H1 (cell line): ENCODE results near the gene LIPI. TPM values are rescaled to one million over a fixed set of nuclear protein-coding genes. Genes with fewer than 3 reads are reported as not detected.

Source experiments
- CTCF ChIA-PET: fragments of 300-600 bp; sonication (Branson Sonifier 250); formaldehyde crosslinking; loops from one replicate; lab custom pipeline; 2021; ENCODE audit not compliant: partially characterized antibody; lab: Charles Lee
- POLR2A ChIA-PET: fragments of 300-600 bp; sonication (Branson Sonifier 250); formaldehyde crosslinking; loops from one replicate; lab custom pipeline; 2021; ENCODE audit warnings: inconsistent platforms; ENCODE audit not compliant: partially characterized antibody; lab: Charles Lee
- DNase-seq, 2 experiments: peaks; one replicate each; pipeline versions ENCODE4 v3.0.0 to v3.0.0-alpha.2; 2010 to 2022; ENCODE audit warnings: low spot score in 2 of 2, low read depth in 1 of 2, mixed read lengths in 1 of 2
- FAIRE-seq: peaks from 2 replicates; lab custom pipeline; 2011; peaks lifted over from hg19 to GRCh38; lab: Jason Lieb, UNC
- H2AFZ ChIP-seq: 2 replicates; pipeline ENCODE4 v1.8.1; 2012; ENCODE audit warnings: low read length, inconsistent platforms
- H2AK5ac ChIP-seq: 2 replicates; pipeline ENCODE4 v1.6.1; 2013; ENCODE audit warnings: low read depth, low read length
- H2BK120ac ChIP-seq: replicated peaks from 2 replicates; pipeline ENCODE3; 2013; ENCODE audit warnings: low read depth, low read length, inconsistent platforms
- H2BK12ac ChIP-seq: 2 replicates; pipeline ENCODE4 v1.6.1; 2013; ENCODE audit warnings: low read depth, low read length
- H2BK15ac ChIP-seq: 2 replicates; pipeline ENCODE4 v1.6.1; 2013; ENCODE audit warnings: low read length
- H2BK20ac ChIP-seq: 2 replicates; pipeline ENCODE4 v1.6.1; 2013; ENCODE audit warnings: low read length
- H2BK5ac ChIP-seq: 2 replicates; pipeline ENCODE4 v1.6.1; 2013; ENCODE audit warnings: low read depth, low read length
- H3K14ac ChIP-seq: 2 replicates; pipeline ENCODE4 v1.6.1; 2013; ENCODE audit warnings: inconsistent platforms; ENCODE audit not compliant: insufficient read length
- H3K18ac ChIP-seq: 2 replicates; pipeline ENCODE4 v1.6.1; 2013; ENCODE audit warnings: low read length; ENCODE audit errors: extremely low read depth
- H3K23ac ChIP-seq: 2 replicates; pipeline ENCODE4 v1.6.1; 2013; ENCODE audit warnings: inconsistent platforms; ENCODE audit not compliant: insufficient read length
- H3K23me2 ChIP-seq: 2 replicates; pipeline ENCODE4 v1.6.1; 2013; ENCODE audit warnings: low read depth, low read length
- H3K27ac ChIP-seq: 2 replicates; pipeline ENCODE4 v1.6.1; 2011; ENCODE audit warnings: low read depth, low read length, inconsistent platforms
- H3K27me3 ChIP-seq, 4 experiments: replicated peaks in 1 of 4; 1 replicate in 1 of 4; 2 replicates in 3 of 4; pipeline versions ENCODE4 v1.6.1 to v1.8.1; 2011 to 2013; ENCODE audit warnings: low read length in 3 of 4, mild to moderate bottlenecking in 3 of 4, inconsistent platforms in 2 of 4, mixed read lengths in 2 of 4, moderate library complexity in 1 of 4; ENCODE audit not compliant: control insufficient read depth in 3 of 4, insufficient read depth in 3 of 4; ENCODE audit errors: extremely low read depth in 1 of 4
- H3K36me3 ChIP-seq, 4 experiments: 2 replicates each; pipeline versions ENCODE4 v1.6.1 to v1.8.1; 2011 to 2013; ENCODE audit warnings: mild to moderate bottlenecking in 4 of 4, low read length in 3 of 4, moderate library complexity in 2 of 4, control low read depth in 1 of 4, inconsistent platforms in 1 of 4; ENCODE audit not compliant: insufficient read depth in 4 of 4, control insufficient read depth in 2 of 4
- H3K4ac ChIP-seq: replicated peaks from 2 replicates; pipeline ENCODE3; 2013; ENCODE audit warnings: low read length, low read depth, mixed read lengths, inconsistent platforms; ENCODE audit not compliant: insufficient read length
- H3K4me1 ChIP-seq, 4 experiments: replicated peaks in 1 of 4; 1 replicate in 1 of 4; 2 replicates in 3 of 4; pipeline versions ENCODE4 v1.6.1 to v1.8.1; 2011 to 2013; ENCODE audit warnings: low read length in 3 of 4, inconsistent platforms in 2 of 4, mixed read lengths in 1 of 4; ENCODE audit not compliant: insufficient read depth in 4 of 4, control insufficient read depth in 3 of 4
- H3K4me2 ChIP-seq, 2 experiments: 2 replicates each; pipeline versions ENCODE4 v1.6.1 to v1.8.1; 2011 to 2013; ENCODE audit warnings: low read depth in 2 of 2, low read length in 2 of 2, control low read depth in 1 of 2, inconsistent platforms in 1 of 2, mild to moderate bottlenecking in 1 of 2; ENCODE audit not compliant: insufficient read depth in 1 of 2
- H3K4me3 ChIP-seq, 4 experiments: fragments of 200-600, 300-600 bp in 1 of 4; sonication (generic), shearing (Covaris generic), sonication (Bioruptor Twin) in 1 of 4; 2 replicates each; pipeline versions ENCODE4 v1.5.1 to v1.8.1; 2011 to 2016; ENCODE audit warnings: low read length in 4 of 4, low read depth in 3 of 4, control low read depth in 2 of 4, inconsistent platforms in 2 of 4, mild to moderate bottlenecking in 2 of 4, mixed read lengths in 1 of 4, moderate library complexity in 1 of 4; ENCODE audit not compliant: insufficient read depth in 2 of 4; ENCODE audit errors: extremely low read depth in 1 of 4
- H3K56ac ChIP-seq: replicated peaks from 2 replicates; pipeline ENCODE3; 2013; ENCODE audit warnings: low read depth, mild to moderate bottlenecking, mixed read lengths, low read length, inconsistent platforms; ENCODE audit not compliant: insufficient read length
- H3K79me1 ChIP-seq: 2 replicates; pipeline ENCODE4 v1.6.1; 2013; ENCODE audit warnings: low read depth, low read length, control low read depth
- H3K79me2 ChIP-seq, 2 experiments: 2 replicates each; pipeline versions ENCODE4 v1.6.1 to v1.8.1; 2012 to 2013; ENCODE audit warnings: low read length in 2 of 2, mild to moderate bottlenecking in 2 of 2, inconsistent platforms in 1 of 2; ENCODE audit not compliant: insufficient read depth in 2 of 2, control insufficient read depth in 1 of 2
- H3K9ac ChIP-seq, 4 experiments: replicated peaks in 1 of 4; 1 replicate in 1 of 4; 2 replicates in 3 of 4; pipeline versions ENCODE4 v1.6.1 to v1.8.1; 2011 to 2013; ENCODE audit warnings: low read depth in 3 of 4, low read length in 3 of 4, control low read depth in 2 of 4, mild to moderate bottlenecking in 2 of 4, moderate library complexity in 2 of 4, inconsistent platforms in 1 of 4; ENCODE audit errors: extremely low read depth in 1 of 4
- H3K9me3 ChIP-seq, 2 experiments: 2 replicates each; pipeline versions ENCODE4 v1.6.1 to v1.8.1; 2012 to 2013; ENCODE audit warnings: mild to moderate bottlenecking in 2 of 2, moderate library complexity in 2 of 2, control low read depth in 1 of 2, inconsistent platforms in 1 of 2, low read depth in 1 of 2, low read length in 1 of 2, mixed read lengths in 1 of 2; ENCODE audit not compliant: insufficient read depth in 2 of 2
- H4K20me1 ChIP-seq, 2 experiments: replicated peaks in 1 of 2; 2 replicates each; pipeline versions ENCODE3 to v1.8.1; 2011 to 2013; ENCODE audit warnings: inconsistent platforms in 2 of 2, low read length in 2 of 2, mild to moderate bottlenecking in 1 of 2; ENCODE audit not compliant: insufficient read depth in 2 of 2, control insufficient read depth in 1 of 2
- H4K5ac ChIP-seq: 2 replicates; pipeline ENCODE4 v1.6.1; 2013; ENCODE audit warnings: low read length, low read depth, mixed read lengths, inconsistent platforms; ENCODE audit not compliant: insufficient read length
- H4K8ac ChIP-seq: 2 replicates; pipeline ENCODE4 v1.8.0; 2013; ENCODE audit warnings: mild to moderate bottlenecking, moderate library complexity, low read length, inconsistent platforms; ENCODE audit not compliant: insufficient read depth; ENCODE audit errors: extremely low read depth
- H4K91ac ChIP-seq: replicated peaks from 2 replicates; pipeline ENCODE3; 2013; ENCODE audit warnings: low read length, mixed read lengths, inconsistent platforms; ENCODE audit not compliant: insufficient read length
- BACH1 ChIP-seq: IDR thresholded peaks from 2 replicates; pipeline ENCODE4 v1.6.1; 2012; ENCODE audit warnings: low read length, improper control_type of control experiment
- BRCA1 ChIP-seq: IDR thresholded peaks from 2 replicates; pipeline ENCODE4 v1.6.1; 2012; ENCODE audit warnings: low read depth, low read length, improper control_type of control experiment
- HDAC2 ChIP-seq, 2 experiments: fragments of 300-600 bp in 1 of 2; sonication (generic) in 1 of 2; IDR thresholded peaks; 2 replicates each; pipeline ENCODE4 v1.6.1; 2011 to 2012; ENCODE audit warnings: low read depth in 2 of 2, low read length in 2 of 2, mild to moderate bottlenecking in 2 of 2, moderate library complexity in 2 of 2, borderline replicate concordance in 1 of 2, inconsistent platforms in 1 of 2
- KDM4A ChIP-seq: IDR thresholded peaks from one replicate; pipeline ENCODE4 v1.7.1; 2012; ENCODE audit warnings: low read depth, mild to moderate bottlenecking, moderate library complexity, low read length, inconsistent platforms; ENCODE audit not compliant: severe bottlenecking
- POLR2AphosphoS5 ChIP-seq: IDR thresholded peaks from 2 replicates; pipeline ENCODE4 v1.6.1; 2011; ENCODE audit warnings: low read depth, low read length
- SP2 ChIP-seq: IDR thresholded peaks from 2 replicates; pipeline ENCODE4 v1.6.1; 2012; ENCODE audit warnings: mild to moderate bottlenecking, low read length, inconsistent platforms
- SP4 ChIP-seq: IDR thresholded peaks from 2 replicates; pipeline ENCODE4 v1.6.1; 2012; ENCODE audit warnings: low read length, inconsistent platforms
- TBP ChIP-seq: IDR thresholded peaks from 2 replicates; pipeline ENCODE4 v1.6.1; 2011; ENCODE audit warnings: low read depth, low read length, improper control_type of control experiment
- WGBS, 2 experiments: shearing (Covaris generic) in 1 of 2; methylation state at CpG; one replicate each; pipeline versions ENCODE4 v1.1.6 to v1.1.7; 2013 to 2015; ENCODE audit warnings: low lambda C conversion rate in 2 of 2, mixed read lengths in 2 of 2, inconsistent platforms in 1 of 2, low coverage in 1 of 2, missing lambda C conversion rate in 1 of 2; ENCODE audit not compliant: insufficient replicate concordance in 2 of 2, insufficient coverage in 1 of 2, insufficient read length in 1 of 2; ENCODE audit errors: extremely low coverage in 1 of 2, missing lambda C conversion rate in 1 of 2; 5-methylcytosine and 5-hydroxymethylcytosine counted together
- polyA plus RNA-seq, 7 experiments: library from polyadenylated mRNA; depleted of rRNA in 3 of 7; stranded (reverse) in 5 of 7; unstranded in 2 of 7; fragments of >200 nt in 5 of 7; fragments of 200-250 nt in 2 of 7; gene quantifications; 1 replicate in 5 of 7; 2 replicates in 1 of 7; 4 replicates in 1 of 7; pipeline versions ENCODE4 v1.2.1 to v1.2.3, GENCODE V29; 2011 to 2013; ENCODE audit warnings: missing spikeins in 2 of 7, mixed read lengths in 2 of 7
- total RNA-seq: library from RNA; stranded (reverse); fragmentation: NEBNext Ultra II Directional; extraction: Animal tissue kit (Norgen Biotek cat#: 25700); gene quantifications from 2 replicates; pipeline ENCODE4 v1.2.1, GENCODE V29; 2021
- TF ChIP-seq, protein P1 (sequence below), 3 experiments: IDR thresholded peaks; 1 replicate in 2 of 3; 2 replicates in 1 of 3; pipeline versions ENCODE4 v1.5.1 to v1.6.1; 2011; ENCODE audit warnings: low read length in 3 of 3, mild to moderate bottlenecking in 3 of 3, inconsistent platforms in 2 of 3, low read depth in 1 of 3, moderate library complexity in 1 of 3; ENCODE audit not compliant: insufficient read depth in 1 of 3; ENCODE audit errors: control extremely low read depth in 1 of 3
- TF ChIP-seq, protein P2 (sequence below): IDR thresholded peaks from 2 replicates; pipeline ENCODE4 v1.6.1; 2012; ENCODE audit warnings: inconsistent platforms

LIPI gene
- total and polyA plus RNA-seq, 2 of the 8 experiments (the other 6 are each of a cell fraction or from before 2014, with no cell fraction given): not detected

DNA sequence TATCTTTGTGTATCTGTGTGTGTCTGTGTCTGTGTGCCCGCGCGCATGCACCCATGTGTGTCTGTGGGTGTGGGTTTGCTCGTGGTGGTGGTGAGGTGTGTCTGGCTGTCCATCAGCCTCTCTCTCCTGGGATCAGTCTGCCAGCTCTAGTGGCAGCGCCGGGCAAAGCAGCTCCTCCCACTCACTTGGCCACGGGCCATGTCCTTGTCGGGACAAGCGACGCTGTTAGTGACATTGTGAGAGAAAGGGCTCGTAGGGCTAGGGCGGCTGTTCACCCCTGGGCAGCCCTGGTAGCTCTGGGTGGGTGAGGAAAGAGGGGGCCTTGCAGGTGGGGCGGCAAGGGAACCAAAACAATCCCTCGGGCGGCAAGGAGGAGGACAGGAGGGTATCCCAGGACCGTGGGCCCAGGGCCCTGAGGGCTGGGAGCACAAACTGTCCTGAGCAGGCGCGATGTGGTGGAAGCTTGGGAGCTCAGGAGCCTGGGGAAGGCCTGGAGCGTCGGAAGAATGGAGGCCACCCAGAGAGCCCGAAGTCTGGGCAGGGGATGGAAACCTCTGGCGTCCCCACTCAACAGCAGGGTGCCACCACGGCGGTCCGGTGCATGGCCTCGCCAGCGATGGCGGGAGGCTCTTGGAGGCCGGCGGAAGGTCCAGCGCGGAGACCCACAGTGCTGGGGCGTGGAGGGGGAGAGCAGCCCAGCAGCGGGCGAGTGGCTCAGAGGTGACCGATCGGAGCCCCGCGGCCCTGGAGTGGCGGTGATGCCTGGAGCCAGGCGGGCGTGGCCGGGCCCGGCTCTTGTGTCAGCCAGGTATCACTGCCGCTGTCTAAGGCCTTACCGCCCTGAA, 140.5 kb downstream of the LIPI start:
- ChIA-PET CTCF (interaction anchor here (1.1 to 1.5 kb wide), 3 partner anchors 10 to 50 kb away, joined by 3 to 9 read pairs (median 5); no protein-coding TSS in a partner anchor), POLR2A (no interaction called here)
- no peak overlapping the region for H2BK120ac ChIP-seq
- H2BK20ac ChIP-seq: no peak overlapping the region
- H3K4me3 ChIP-seq: no peak overlapping the region
- no peak overlapping the region for H4K5ac ChIP-seq
- H3K4me2 ChIP-seq: no peak overlapping the region
- no peak overlapping the region for H4K91ac ChIP-seq
- DNase-seq (peak in 1 of 2 experiments; percentile 44), FAIRE-seq (no peak)
- no peak overlapping the region for H3K14ac ChIP-seq
- H2AK5ac ChIP-seq: no peak overlapping the region
- 0 out of 2 replicates have a peak, but pooled peaks cover 2% of the 10 kb centered on the region for H3K79me1 ChIP-seq
- no peak overlapping the region for H2BK5ac ChIP-seq
- H3K9ac ChIP-seq: no peak overlapping the region
- H2BK15ac ChIP-seq: no peak overlapping the region
- no peak overlapping the region for H3K23ac ChIP-seq
- H3K79me2 ChIP-seq: no peaks in the 10 kb centered on the region
- no peak overlapping the region for H3K27ac ChIP-seq
- no peak overlapping the region for H2BK12ac ChIP-seq
- H3K36me3 ChIP-seq: no peaks in the 10 kb centered on the region
- H3K4ac ChIP-seq: no peak overlapping the region
- no peaks in the 10 kb centered on the region for H3K4me1 ChIP-seq
- no peaks in the 10 kb centered on the region for H3K23me2 ChIP-seq
- H3K27me3 ChIP-seq: no peaks in the 10 kb centered on the region
- no peak overlapping the region for H2AFZ ChIP-seq
- H3K56ac ChIP-seq: no peak overlapping the region
- H4K8ac ChIP-seq: no peak overlapping the region
- H4K20me1 ChIP-seq: peaks cover 0 to 1% of the 10 kb centered on the region in 2 experiments
- WGBS, 2 experiments: 96% methylated on average over 39 of the region's 46 CpGs; no CpG with 5 or more reads in 1 of the 2 experiments
- H3K9me3 ChIP-seq: peaks cover 0 to 5% of the 10 kb centered on the region in 2 experiments; a peak in 1 of 4 replicates
- H3K18ac ChIP-seq: no peak overlapping the region
- TF ChIP-seq HDAC2 (IDR thresholded peaks at IDR 0.05; ENCODE audit: borderline replicate concordance in 1 of 2, low read depth in 2 of 2, low read length in 2 of 2) (no peak), BACH1 (no peak), BRCA1 (no peak), KDM4A (no peak), TBP (no peak), SP4 (no peak), SP2 (no peak), POLR2AphosphoS5 (no peak)
- TF ChIP-seq, protein P1, sequence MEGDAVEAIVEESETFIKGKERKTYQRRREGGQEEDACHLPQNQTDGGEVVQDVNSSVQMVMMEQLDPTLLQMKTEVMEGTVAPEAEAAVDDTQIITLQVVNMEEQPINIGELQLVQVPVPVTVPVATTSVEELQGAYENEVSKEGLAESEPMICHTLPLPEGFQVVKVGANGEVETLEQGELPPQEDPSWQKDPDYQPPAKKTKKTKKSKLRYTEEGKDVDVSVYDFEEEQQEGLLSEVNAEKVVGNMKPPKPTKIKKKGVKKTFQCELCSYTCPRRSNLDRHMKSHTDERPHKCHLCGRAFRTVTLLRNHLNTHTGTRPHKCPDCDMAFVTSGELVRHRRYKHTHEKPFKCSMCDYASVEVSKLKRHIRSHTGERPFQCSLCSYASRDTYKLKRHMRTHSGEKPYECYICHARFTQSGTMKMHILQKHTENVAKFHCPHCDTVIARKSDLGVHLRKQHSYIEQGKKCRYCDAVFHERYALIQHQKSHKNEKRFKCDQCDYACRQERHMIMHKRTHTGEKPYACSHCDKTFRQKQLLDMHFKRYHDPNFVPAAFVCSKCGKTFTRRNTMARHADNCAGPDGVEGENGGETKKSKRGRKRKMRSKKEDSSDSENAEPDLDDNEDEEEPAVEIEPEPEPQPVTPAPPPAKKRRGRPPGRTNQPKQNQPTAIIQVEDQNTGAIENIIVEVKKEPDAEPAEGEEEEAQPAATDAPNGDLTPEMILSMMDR (IDR thresholded peaks at IDR 0.05; ENCODE audit: control extremely low read depth in 1 of 3, insufficient read depth in 1 of 3, low read depth in 1 of 3, low read length in 3 of 3): no peak
- TF ChIP-seq, protein P2, sequence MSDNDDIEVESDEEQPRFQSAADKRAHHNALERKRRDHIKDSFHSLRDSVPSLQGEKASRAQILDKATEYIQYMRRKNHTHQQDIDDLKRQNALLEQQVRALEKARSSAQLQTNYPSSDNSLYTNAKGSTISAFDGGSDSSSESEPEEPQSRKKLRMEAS: no peak
